SW480 (cell line): Measurements from ENCODE around the gene IL17RE.
"Not testable (repeated sequence)": the region's sequence is repeated elsewhere in the genome, so short reads cannot be mapped to it uniquely, and the experiment has no call there.

Source experiments
- DNase-seq: peaks from one replicate; pipeline ENCODE4 v3.0.0-alpha.2; 2016; ENCODE audit warnings: low spot score

The IL17RE gene

GRCh38 chr3:9902372-9903237 lies at the start of gene IL17RE:
Gene IL17RE (plus strand): TSS chr3:9902848. CDS start chr3:9902933, 85 bp downstream.
- DNase-seq = peak; percentile 51

- not testable (repeated sequence) for DNase-seq
These were observed 48.2 kb upstream of the IL17RE start for GRCh38 chr3:9854291-9854940.

- DNase-seq = no peak
These were observed 47.1 kb upstream of the IL17RE start for GRCh38 chr3:9855594-9855993.

- no peak for DNase-seq
These were observed 43.1 kb upstream of the IL17RE start for GRCh38 chr3:9859530-9860025.

- no peak for DNase-seq
These were observed 41.4 kb upstream of the IL17RE start for GRCh38 chr3:9861201-9861600.

GRCh38 chr3:9861626-9862130 lies 41.0 kb upstream of the IL17RE start:
- no peak for DNase-seq

- DNase-seq = peak; percentile 53
These were observed 40.1 kb upstream of the IL17RE start for GRCh38 chr3:9862391-9863057.

GRCh38 chr3:9863058-9863772 lies 39.4 kb upstream of the IL17RE start:
- DNase-seq = no peak

- no peak for DNase-seq
These were observed 38.3 kb upstream of the IL17RE start for GRCh38 chr3:9864200-9864927.

GRCh38 chr3:9865125-9865637 lies 37.5 kb upstream of the IL17RE start:
- not testable (repeated sequence) for DNase-seq

- no peak for DNase-seq
These were observed 36.0 kb upstream of the IL17RE start for GRCh38 chr3:9866639-9867038.

- DNase-seq = no peak
These were observed 35.5 kb upstream of the IL17RE start for GRCh38 chr3:9867106-9867505.

- no peak for DNase-seq
These were observed 32.7 kb upstream of the IL17RE start for GRCh38 chr3:9869955-9870354.

- DNase-seq = no peak
These were observed 31.7 kb upstream of the IL17RE start for GRCh38 chr3:9870978-9871377.

GRCh38 chr3:9872067-9872466 lies 30.6 kb upstream of the IL17RE start:
- DNase-seq = not testable (repeated sequence)

GRCh38 chr3:9875448-9875847 lies 27.2 kb upstream of the IL17RE start:
- no peak for DNase-seq

- DNase-seq = not testable (repeated sequence)
These were observed 26.4 kb upstream of the IL17RE start for GRCh38 chr3:9876255-9876654.

GRCh38 chr3:9876991-9877390 lies 25.7 kb upstream of the IL17RE start:
- no peak for DNase-seq

- DNase-seq = peak; percentile 53
These were observed 23.9 kb upstream of the IL17RE start for GRCh38 chr3:9878700-9879099.

- DNase-seq = no peak
These were observed 22.7 kb upstream of the IL17RE start, which contains the start of gene CIDEC for GRCh38 chr3:9879830-9880549. Gene CIDEC (minus strand): TSS chr3:9880253. CDS start chr3:9878486, 1,767 bp downstream.
